Left ventricle myocardium inferior (tissue), 1 donor: ENCODE measurements around the gene TNFSF4. TPM values are rescaled to one million over a fixed set of nuclear protein-coding genes. Genes with fewer than 3 reads are reported as not detected.

ENCODE experiments used
- DNase-seq: peaks from one replicate; pipeline ENCODE4 v3.0.0-alpha.2; 2020
- H3K27ac ChIP-seq: fragments of 200-600 bp; replicated peaks from 2 replicates; pipeline ENCODE4 v1.8.0; 2021
- H3K27me3 ChIP-seq: fragments of 200-600 bp; 2 replicates; pipeline ENCODE4 v1.8.0; 2021; ENCODE audit warnings: low read depth
- H3K36me3 ChIP-seq: fragments of 200-600 bp; 2 replicates; pipeline ENCODE4 v1.8.0; 2021
- H3K4me1 ChIP-seq: fragments of 200-600 bp; 2 replicates; pipeline ENCODE4 v1.8.0; 2021
- H3K4me3 ChIP-seq: fragments of 200-600 bp; 2 replicates; pipeline ENCODE4 v1.8.0; 2021; ENCODE audit warnings: mild to moderate bottlenecking, moderate library complexity
- H3K9me3 ChIP-seq: fragments of 200-600 bp; replicated peaks from 2 replicates; pipeline ENCODE4 v1.8.0; 2021
- CTCF ChIP-seq: fragments of 200-600 bp; IDR thresholded peaks from 2 replicates; pipeline ENCODE4 v1.8.0; 2021; ENCODE audit warnings: antibody characterized with exemption, mild to moderate bottlenecking, borderline replicate concordance
- intact Hi-C: fragments of 100-400 bp; cut with micrococcal nuclease; formaldehyde crosslinking; loops from one replicate; pipeline ENCODE4 v1.11.0; 2022
- total RNA-seq: library from RNA; stranded (reverse); fragmentation: NEBNext Ultra II Directional; extraction: Animal tissue kit (Norgen Biotek cat#: 25700); gene quantifications from one replicate; pipeline ENCODE4 v1.2.1, GENCODE V29; 2021
- donor health status: DM: no; HTN: yes; CAD: no; lungs with severe emphysema.

The TNFSF4 gene
- total RNA-seq, 1 donor from 2014 or later: 0.44 TPM

- Histone ChIP-seq H3K27me3 (no peaks in the 10 kb centered on the region), H3K27ac (no peak overlapping the region), H3K4me3 (no peak overlapping the region), H3K4me1 (peaks cover 12% of the 10 kb centered on the region), H3K36me3 (peaks cover 5% of the 10 kb centered on the region), H3K9me3 (peaks cover 33% of the 10 kb centered on the region)
- intact Hi-C loops: no loop called here
- no peak for TF ChIP-seq CTCF
- no peak for DNase-seq
These were observed 38.8 kb upstream of the TNFSF4 start for GRCh38 chr1:173245892-173246291.

- Histone ChIP-seq H3K36me3 (peaks cover 5% of the 10 kb centered on the region), H3K4me1 (peaks cover 5% of the 10 kb centered on the region), H3K27me3 (no peaks in the 10 kb centered on the region), H3K4me3 (no peak overlapping the region), H3K27ac (no peak overlapping the region), H3K9me3 (peaks cover 42% of the 10 kb centered on the region)
- no peak for TF ChIP-seq CTCF
- intact Hi-C loops: no loop called here
- no peak for DNase-seq
These were observed 36.2 kb upstream of the TNFSF4 start for GRCh38 chr1:173243300-173243699.

- Histone ChIP-seq H3K27ac (no peak overlapping the region), H3K36me3 (peaks cover 5% of the 10 kb centered on the region), H3K27me3 (no peaks in the 10 kb centered on the region), H3K9me3 (peaks cover 48% of the 10 kb centered on the region), H3K4me3 (no peak overlapping the region), H3K4me1 (peaks cover 4% of the 10 kb centered on the region)
- DNase-seq: no peak
- intact Hi-C loops: no loop called here
- TF ChIP-seq CTCF: no peak
These were observed 34.6 kb upstream of the TNFSF4 start for GRCh38 chr1:173241528-173242347.

- Histone ChIP-seq H3K4me1 (peaks cover 4% of the 10 kb centered on the region), H3K36me3 (peaks cover 5% of the 10 kb centered on the region), H3K27me3 (no peaks in the 10 kb centered on the region), H3K27ac (no peak overlapping the region), H3K9me3 (peaks cover 48% of the 10 kb centered on the region), H3K4me3 (no peak overlapping the region)
- intact Hi-C loops: no loop called here
- no peak for DNase-seq
- no peak for TF ChIP-seq CTCF
These were observed 33.5 kb upstream of the TNFSF4 start for GRCh38 chr1:173240609-173241008.

GRCh38 chr1:173239058-173239457, 31.9 kb upstream of the TNFSF4 start:
- peaks cover 5% of the 10 kb centered on the region for H3K36me3 ChIP-seq
- peaks cover 50% of the 10 kb centered on the region for H3K9me3 ChIP-seq
- intact Hi-C loops: no loop called here
- no peak for DNase-seq
- H3K27me3 ChIP-seq: no peaks in the 10 kb centered on the region
- H3K4me3 ChIP-seq: no peak overlapping the region
- no peak overlapping the region for H3K27ac ChIP-seq
- TF ChIP-seq CTCF: no peak
- H3K4me1 ChIP-seq: peaks cover 4% of the 10 kb centered on the region
